Measurements from ENCODE around the gene CNPY3. TPM values are rescaled to one million over a fixed set of nuclear protein-coding genes. Genes with fewer than 3 reads are reported as not detected.

Gene CNPY3
- total RNA-seq, 1 experiment from 2014 or later: 56.1 TPM

- no TSS peak for BruUV-seq (replicated peaks)
- no peak for DNase-seq
- H3K9me3 Mint-ChIP-seq (ENCODE audit: unreplicated experiment): no peaks in the 10 kb centered on the region
- H3K9me3 ChIP-seq: no peaks in the 10 kb centered on the region
- no peaks in the 10 kb centered on the region for H3K4me1 ChIP-seq
- intact Hi-C loops (cut with micrococcal nuclease; ENCODE audit: unreplicated experiment): loop anchor here (10.0 kb wide), 1 partner anchor 77 kb away; no protein-coding TSS in a partner anchor
- CTCF ChIA-PET: no interaction called here
- no peaks in the 10 kb centered on the region for H3K27me3 ChIP-seq (replicated peaks; ENCODE audit: control insufficient read depth, insufficient read depth, low read length)
- H3K36me3 ChIP-seq (ENCODE audit: control insufficient read depth, insufficient read depth, low read length): no peaks in the 10 kb centered on the region
- H3K27ac Mint-ChIP-seq (ENCODE audit: unreplicated experiment): no peak overlapping the region
- no peaks in the 10 kb centered on the region for H3K27me3 Mint-ChIP-seq (ENCODE audit: insufficient read depth, unreplicated experiment)
- POLR2A ChIA-PET: no interaction called here
- TF ChIP-seq CTCF (IDR thresholded peaks at IDR 0.05; ENCODE audit: insufficient read depth in 1 of 2, low read depth in 1 of 2, low read length in 1 of 2, severe bottlenecking in 1 of 2, unreplicated experiment in 1 of 2): no peak
- H3K4me3 ChIP-seq (ENCODE audit: low read depth, low read length): no peak overlapping the region
- H3K4me1 Mint-ChIP-seq (ENCODE audit: low read depth, unreplicated experiment): peaks cover 27% of the 10 kb centered on the region
- H3K36me3 Mint-ChIP-seq (ENCODE audit: insufficient read depth, unreplicated experiment): peaks cover 15% of the 10 kb centered on the region
- no peak overlapping the region for H3K4me3 Mint-ChIP-seq (ENCODE audit: unreplicated experiment)
Observed at GRCh38 chr6:42981836-42982235, 52.6 kb downstream of the CNPY3 start.

- ChIA-PET CTCF (interaction anchor here (0.7 to 0.9 kb wide), 4 partner anchors 12 to 245 kb away, joined by 3 to 6 read pairs (median 4); partner anchors contain the start of genes CNPY3 and DNPH1), POLR2A (interaction anchor here (0.6 to 1.7 kb wide), 20 partner anchors 9 to 494 kb away, joined by 3 to 24 read pairs (median 4); partner anchors contain the start of genes CNPY3, CUL7, KLC4 and KLHDC3)
- Histone ChIP-seq H3K9me3 (no peaks in the 10 kb centered on the region), H3K27me3 (replicated peaks; ENCODE audit: control insufficient read depth, insufficient read depth, low read length) (no peaks in the 10 kb centered on the region), H3K4me1 (no peaks in the 10 kb centered on the region), H3K4me3 (ENCODE audit: low read depth, low read length) (peak within 1 kb of the TSS; percentile 66), H3K36me3 (ENCODE audit: control insufficient read depth, insufficient read depth, low read length) (peaks cover 1% of the 10 kb centered on the region; the same call in 1 of the 2 replicates)
- Mint-ChIP-seq H3K9me3 (ENCODE audit: unreplicated experiment) (no peaks in the 10 kb centered on the region), H3K36me3 (ENCODE audit: insufficient read depth, unreplicated experiment) (peaks cover 2% of the 10 kb centered on the region), H3K27me3 (ENCODE audit: insufficient read depth, unreplicated experiment) (no peaks in the 10 kb centered on the region), H3K4me3 (ENCODE audit: unreplicated experiment) (peak within 1 kb of the TSS; percentile 91), H3K27ac (ENCODE audit: unreplicated experiment) (peak within 1 kb of the TSS; percentile 87), H3K4me1 (ENCODE audit: low read depth, unreplicated experiment) (peaks cover 36% of the 10 kb centered on the region)
- TF ChIP-seq CTCF (IDR thresholded peaks at IDR 0.05; ENCODE audit: insufficient read depth in 1 of 2, low read depth in 1 of 2, low read length in 1 of 2, severe bottlenecking in 1 of 2, unreplicated experiment in 1 of 2): no peak
- peak; percentile 97 for DNase-seq
- intact Hi-C loops (cut with micrococcal nuclease; ENCODE audit: unreplicated experiment): loop anchor here (1.0 to 10.0 kb wide), 2 partner anchors 54 to 79 kb away; no protein-coding TSS in a partner anchor
- BruUV-seq (replicated peaks): no TSS peak
Observed at GRCh38 chr6:42984001-42984923, 55.0 kb downstream of the CNPY3 start, which contains the start of gene PPP2R5D. Gene PPP2R5D (plus strand): TSS chr6:42984570. CDS start chr6:42984678, 108 bp downstream.

GRCh38 chr6:42984924-42985475 is 55.7 kb downstream of the CNPY3 start:
- Mint-ChIP-seq H3K9me3 (ENCODE audit: unreplicated experiment) (no peaks in the 10 kb centered on the region), H3K36me3 (ENCODE audit: insufficient read depth, unreplicated experiment) (peaks cover 9% of the 10 kb centered on the region), H3K27ac (ENCODE audit: unreplicated experiment) (peak overlapping the region; percentile 58), H3K4me3 (ENCODE audit: unreplicated experiment) (peak overlapping the region; percentile 91), H3K27me3 (ENCODE audit: insufficient read depth, unreplicated experiment) (no peaks in the 10 kb centered on the region), H3K4me1 (ENCODE audit: low read depth, unreplicated experiment) (peaks cover 30% of the 10 kb centered on the region)
- TSS peak; percentile 21 for BruUV-seq (replicated peaks)
- intact Hi-C loops (cut with micrococcal nuclease; ENCODE audit: unreplicated experiment): loop anchor here (1.0 to 10.0 kb wide), 2 partner anchors 55 to 80 kb away; no protein-coding TSS in a partner anchor
- Histone ChIP-seq H3K27me3 (replicated peaks; ENCODE audit: control insufficient read depth, insufficient read depth, low read length) (no peaks in the 10 kb centered on the region), H3K4me3 (ENCODE audit: low read depth, low read length) (peak overlapping the region; percentile 66), H3K36me3 (ENCODE audit: control insufficient read depth, insufficient read depth, low read length) (peaks cover 2% of the 10 kb centered on the region; the same call in 1 of the 2 replicates), H3K9me3 (no peaks in the 10 kb centered on the region), H3K4me1 (no peaks in the 10 kb centered on the region)
- TF ChIP-seq CTCF (IDR thresholded peaks at IDR 0.05; ENCODE audit: insufficient read depth in 1 of 2, low read depth in 1 of 2, low read length in 1 of 2, severe bottlenecking in 1 of 2, unreplicated experiment in 1 of 2): no peak
- ChIA-PET POLR2A (interaction anchor here (0.6 to 1.7 kb wide), 7 partner anchors 11 to 120 kb away, joined by 4 to 24 read pairs (median 6); partner anchors contain the start of genes CNPY3, CUL7, KLHDC3 and MEA1), CTCF (interaction anchor here (0.8 kb wide), 1 partner anchor 55 kb away, joined by 6 read pairs; the partner anchor contains the start of gene CNPY3)
- peak in 1 of 2 experiments; percentile 13 for DNase-seq

Measured in Caco-2 (cell line).